GDM1 (cell line): ENCODE measurements around the gene NR5A1.

Experiments used
- DNase-seq: peaks from one replicate; lab custom pipeline; 2025; lab: John Stamatoyannopoulos, UW

Gene NR5A1

DNA sequence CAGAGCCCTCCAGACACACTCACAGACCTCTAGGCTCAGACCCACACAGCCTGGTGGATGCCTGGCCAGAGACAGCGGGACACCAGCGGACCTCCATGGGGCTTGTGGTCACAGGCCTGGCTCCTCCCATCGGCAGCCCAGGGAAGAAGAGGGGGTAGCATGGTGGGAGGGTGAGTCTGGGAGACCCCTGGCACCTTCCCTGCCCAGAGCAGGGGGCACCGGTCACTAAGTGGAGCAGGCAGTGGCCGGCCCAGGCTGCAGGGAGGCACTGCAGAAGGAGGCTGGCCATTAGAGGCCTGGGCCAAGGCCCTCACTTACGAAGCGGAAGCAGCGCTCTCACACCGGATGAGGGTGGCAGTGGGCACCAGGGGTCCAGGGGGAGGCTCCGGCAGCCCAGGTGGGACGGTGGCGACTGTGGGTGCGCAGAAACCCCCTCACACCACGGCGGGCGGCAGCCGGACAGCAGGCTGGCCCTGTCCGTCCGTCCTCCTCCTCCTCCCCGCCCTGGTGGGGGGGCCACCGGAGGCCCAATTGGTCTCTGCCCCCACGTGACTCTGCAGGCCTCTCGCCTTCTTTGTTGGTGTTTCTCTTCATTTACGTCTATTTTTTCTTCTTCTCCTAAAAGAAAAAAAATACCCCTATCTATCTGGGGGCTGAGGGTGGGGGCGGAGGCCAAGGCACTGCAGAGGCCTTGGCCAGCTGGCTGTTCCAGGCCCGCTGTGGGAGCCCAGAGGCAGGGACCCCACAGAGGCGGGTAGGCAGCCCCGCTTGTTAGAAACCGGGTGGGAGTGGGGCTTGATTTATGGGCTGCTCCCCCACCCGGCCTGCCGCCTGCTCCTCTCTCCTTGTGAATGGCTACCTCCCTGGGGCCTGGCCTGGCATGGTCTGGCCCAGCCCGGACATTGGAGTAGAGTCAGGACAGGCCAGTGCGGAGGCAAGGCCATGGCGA lies at the start of gene NR5A1:
Gene NR5A1 (minus strand): TSS at position 469 of the 949 bp plus-strand sequence. CDS start 4,004 bp downstream, outside the sequence.
- DNase-seq = no peak

GRCh38 chr9:124555043-124555442 lies 47.8 kb upstream of the NR5A1 start:
- DNase-seq = no peak

- DNase-seq = no peak
These were observed 46.5 kb upstream of the NR5A1 start for GRCh38 chr9:124553738-124554137.

- no peak for DNase-seq
These were observed 45.0 kb upstream of the NR5A1 start for GRCh38 chr9:124552273-124552605.

DNA sequence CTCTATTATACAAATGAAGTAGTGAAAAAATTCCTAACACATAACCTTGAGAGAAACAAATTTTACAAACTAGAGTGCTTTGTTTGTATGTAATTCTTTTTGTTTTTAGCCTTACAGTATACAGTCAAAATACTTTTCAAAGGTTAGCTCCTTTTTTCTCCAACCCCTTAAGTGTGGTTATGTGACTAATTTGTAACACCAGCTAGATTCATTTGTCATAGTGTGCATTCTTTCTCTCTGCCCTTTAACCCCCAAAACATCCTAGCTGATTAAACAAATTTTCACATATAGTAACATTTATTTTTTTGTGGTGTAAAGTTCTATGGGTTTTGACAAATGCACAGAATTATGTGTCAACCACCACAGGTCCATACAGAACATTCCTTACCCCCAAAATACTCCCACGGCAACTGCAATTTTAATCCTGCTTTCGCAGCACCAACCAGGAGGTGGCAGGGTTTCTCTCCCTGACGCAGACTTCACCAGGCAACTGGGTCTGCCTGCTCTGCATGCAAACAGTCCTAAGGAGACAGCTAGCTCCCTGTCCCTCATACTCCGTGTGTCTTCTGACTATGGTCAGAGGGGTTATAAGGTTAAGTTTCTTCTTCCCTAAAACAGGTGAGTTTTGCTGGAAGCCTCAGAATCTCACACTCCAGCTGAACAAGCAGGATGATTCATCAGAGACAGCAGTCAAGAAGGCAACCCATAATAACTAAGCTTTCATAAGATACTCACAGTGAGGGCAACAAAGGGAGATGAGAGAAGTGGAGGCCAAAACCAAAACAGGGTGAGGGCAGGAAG lies 44.5 kb upstream of the NR5A1 start:
- peak; percentile 41 for DNase-seq

GRCh38 chr9:124550072-124550471 lies 42.9 kb upstream of the NR5A1 start:
- DNase-seq = no peak

GRCh38 chr9:124549016-124549415 lies 41.8 kb upstream of the NR5A1 start:
- peak; percentile 8 for DNase-seq

DNA sequence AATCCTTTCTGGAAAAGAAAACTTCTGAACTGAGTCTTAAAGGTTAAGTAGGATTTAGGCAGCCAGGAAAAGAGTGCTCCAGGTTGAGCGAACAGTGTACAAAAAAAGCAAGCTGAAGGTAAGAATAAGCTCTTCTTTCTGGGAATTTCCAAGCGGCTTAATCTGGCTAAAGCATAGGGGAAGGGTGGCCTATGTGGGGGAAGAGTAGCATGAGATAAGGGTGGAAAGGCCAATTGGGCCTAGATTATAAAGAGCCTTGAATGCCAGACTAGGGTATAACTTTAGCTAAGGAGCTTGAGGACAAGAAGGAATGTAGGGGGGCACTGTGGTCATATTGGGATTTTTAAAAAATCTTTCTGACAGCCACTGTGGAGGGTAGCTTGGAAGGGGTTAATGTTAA lies 37.3 kb upstream of the NR5A1 start:
- DNase-seq = no peak

- DNase-seq = peak; percentile 5
These were observed 34.6 kb upstream of the NR5A1 start for GRCh38 chr9:124541824-124542223.

DNA sequence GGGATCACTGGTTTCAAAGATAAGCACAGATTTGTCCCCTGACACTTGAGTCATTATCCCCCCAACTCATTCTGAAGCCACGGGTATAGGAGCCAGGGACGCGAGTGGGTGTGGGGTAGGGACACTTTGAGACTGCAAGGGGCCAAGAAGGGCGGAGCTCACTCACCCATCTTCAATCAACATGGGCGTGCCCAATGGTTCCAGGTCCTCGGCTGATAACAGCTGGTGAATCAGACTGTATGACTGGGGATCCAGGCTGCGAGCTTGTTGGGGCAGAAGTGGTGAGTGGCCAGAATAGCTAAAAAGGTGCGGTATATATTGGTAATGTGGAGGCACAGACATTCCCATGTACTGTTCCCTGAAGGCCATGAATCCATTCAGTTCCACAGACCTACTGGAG lies 30.7 kb upstream of the NR5A1 start:
- no peak for DNase-seq

GRCh38 chr9:124535846-124536245 lies 28.6 kb upstream of the NR5A1 start:
- DNase-seq = no peak

DNA sequence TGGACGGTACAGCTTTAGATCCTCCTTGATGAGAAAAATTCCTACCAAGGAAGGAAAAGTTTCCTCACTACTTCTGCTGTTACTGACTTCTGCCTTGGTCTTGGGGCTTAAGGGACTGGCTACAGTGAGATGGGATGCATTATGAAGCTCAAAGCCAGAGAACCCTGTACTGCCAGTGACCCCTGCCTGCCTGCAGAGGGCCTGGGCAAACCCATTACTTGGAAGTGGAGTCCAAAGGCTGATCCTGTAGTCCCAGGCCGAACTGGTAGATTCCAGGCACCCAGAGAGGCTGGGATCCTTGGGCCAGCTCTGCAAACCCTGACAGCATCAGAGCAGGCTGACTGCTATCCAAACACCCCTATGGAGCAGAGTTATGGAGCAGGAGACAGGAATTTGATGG lies 25.7 kb upstream of the NR5A1 start:
- DNase-seq = no peak

DNA sequence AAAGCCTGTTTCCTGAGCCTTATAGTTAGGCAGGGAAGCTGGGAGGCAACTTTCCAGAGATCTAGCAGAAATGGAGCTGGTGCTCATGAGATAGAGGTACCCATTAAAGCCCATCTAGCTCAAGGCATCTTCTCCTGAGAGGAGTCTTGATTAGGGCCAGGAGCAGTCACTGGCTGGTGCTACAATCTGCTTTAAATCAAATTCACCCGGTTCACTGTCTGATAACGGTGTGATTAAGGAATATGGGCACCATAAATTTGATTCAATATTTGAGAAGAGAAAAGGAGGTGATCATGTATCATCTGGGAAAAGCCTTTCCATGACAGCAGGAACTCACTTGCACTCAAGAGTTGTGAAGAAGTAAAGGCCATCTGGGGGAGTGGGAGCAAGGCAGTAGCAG lies 23.9 kb upstream of the NR5A1 start:
- no peak for DNase-seq

GRCh38 chr9:124530246-124530645 lies 23.0 kb upstream of the NR5A1 start:
- no peak for DNase-seq

GRCh38 chr9:124527781-124528180 lies 20.6 kb upstream of the NR5A1 start:
- DNase-seq = no peak

- DNase-seq = no peak
These were observed 19.0 kb upstream of the NR5A1 start for GRCh38 chr9:124526174-124526573.

GRCh38 chr9:124522121-124523098 lies 15.2 kb upstream of the NR5A1 start:
- no peak for DNase-seq

GRCh38 chr9:124521142-124521541 lies 13.9 kb upstream of the NR5A1 start:
- DNase-seq = no peak

DNA sequence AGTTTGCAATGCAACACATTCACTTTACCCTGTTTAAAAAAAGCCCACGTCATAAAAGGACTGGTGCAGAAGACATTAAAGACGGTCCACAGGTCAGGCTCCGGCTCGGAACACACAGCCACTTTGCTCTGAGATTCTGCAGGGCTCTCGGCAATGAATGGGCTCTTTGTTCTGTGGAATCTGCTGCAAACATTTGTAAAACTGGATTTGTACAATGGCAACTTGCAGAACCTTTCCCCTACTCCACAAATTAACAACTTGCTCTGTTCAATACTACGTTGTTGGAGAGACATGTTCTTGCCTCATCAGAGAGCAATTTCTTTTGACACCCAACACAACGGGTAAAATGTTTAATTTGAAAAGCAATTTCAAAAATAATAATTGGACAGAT lies 13.0 kb upstream of the NR5A1 start:
- DNase-seq = no peak

DNA sequence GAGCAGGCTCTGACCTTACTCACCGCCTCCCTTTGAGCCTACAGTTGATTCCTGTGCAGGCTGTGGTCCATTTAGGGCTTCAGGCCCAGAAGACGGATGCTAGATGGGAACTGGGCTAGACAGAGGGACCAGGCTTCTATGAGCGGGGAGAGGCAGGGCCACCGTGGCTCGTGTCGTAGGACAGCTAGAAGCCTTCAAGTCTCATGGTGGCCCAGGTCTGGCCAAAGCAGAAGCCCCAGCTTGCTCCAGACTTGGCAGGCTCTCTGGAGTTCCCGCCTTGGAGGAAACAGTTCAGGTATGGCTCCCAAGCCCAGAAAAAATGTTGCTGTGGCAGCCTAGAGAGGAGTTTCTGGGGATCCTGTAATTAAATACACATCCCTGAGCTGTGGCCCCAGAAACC lies 10.9 kb upstream of the NR5A1 start:
- no peak for DNase-seq

- DNase-seq = no peak
These were observed 10.4 kb upstream of the NR5A1 start for GRCh38 chr9:124517600-124517999.

DNA sequence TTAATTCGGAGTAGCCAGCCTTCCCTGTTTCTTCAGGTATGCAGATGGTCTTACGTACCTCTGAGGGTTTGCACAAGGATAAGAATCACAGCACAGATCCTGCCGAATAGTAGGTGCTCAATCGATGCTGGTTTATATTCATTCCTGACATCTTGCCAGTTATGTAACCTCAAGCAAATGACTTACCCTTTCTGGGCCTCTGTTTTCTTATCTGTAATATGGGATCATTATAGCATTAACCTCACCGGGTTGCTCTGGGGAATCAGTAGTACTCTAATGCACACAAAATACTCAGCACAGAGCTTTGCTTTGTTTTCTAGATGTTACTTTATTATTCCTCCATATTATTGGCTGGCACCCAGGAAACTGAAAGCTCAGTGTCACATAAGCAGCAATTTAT lies 7.7 kb upstream of the NR5A1 start:
- no peak for DNase-seq
